Measurements from ENCODE around the gene ESYT2. TPM values are rescaled to one million over a fixed set of nuclear protein-coding genes. Genes with fewer than 3 reads are reported as not detected.

The ESYT2 gene
- total and polyA plus RNA-seq, 4 donors: 4.9 to 31.7 (median 17.2) TPM

- no peak overlapping the region for H3K27ac ChIP-seq (ENCODE audit: low read depth in 1 of 2, low read length in 2 of 2)
- H3K4me3 ChIP-seq (ENCODE audit: low read depth in 1 of 3, low read length in 3 of 3): no peak overlapping the region
- H3K9me3 ChIP-seq (ENCODE audit: control insufficient read depth in 4 of 4, low read length in 3 of 4): no peaks in the 10 kb centered on the region
- no peaks in the 10 kb centered on the region for H3K4me1 ChIP-seq (ENCODE audit: control insufficient read depth in 4 of 4, insufficient read depth in 4 of 4, low read length in 3 of 4)
- H3K27me3 ChIP-seq (ENCODE audit: control insufficient read depth in 4 of 4, insufficient read depth in 4 of 4, low read length in 3 of 4): no peaks in the 10 kb centered on the region
- no peak for DNase-seq (ENCODE audit: low spot score)
- peaks cover 2 to 51% (median 31%) of the 10 kb centered on the region in 4 donors for H3K36me3 ChIP-seq (ENCODE audit: control insufficient read depth in 4 of 4, insufficient read depth in 3 of 4, low read depth in 1 of 4, low read length in 3 of 4)
- no peak overlapping the region for H3K9ac ChIP-seq (ENCODE audit: low read depth in 1 of 2, low read length in 2 of 2)
- WGBS: 96% methylated on average over 16 of the region's 16 CpGs
- TF ChIP-seq SP1 (IDR thresholded peaks at IDR 0.05) (no peak), YY1 (IDR thresholded peaks at IDR 0.05) (no peak), EGR1 (IDR thresholded peaks at IDR 0.05; ENCODE audit: low read depth in 2 of 2) (no peak), JUND (IDR thresholded peaks at IDR 0.05) (no peak), MAX (IDR thresholded peaks at IDR 0.05) (no peak), RAD21 (IDR thresholded peaks at IDR 0.05) (no peak)
These were observed 70.6 kb downstream of the ESYT2 start for GRCh38 chr7:158758586-158759244.

- H3K36me3 ChIP-seq (ENCODE audit: control insufficient read depth in 4 of 4, insufficient read depth in 3 of 4, low read depth in 1 of 4, low read length in 3 of 4): peaks cover 2 to 48% (median 30%) of the 10 kb centered on the region in 4 donors
- no peaks in the 10 kb centered on the region for H3K4me1 ChIP-seq (ENCODE audit: control insufficient read depth in 4 of 4, insufficient read depth in 4 of 4, low read length in 3 of 4)
- no peak overlapping the region for H3K9ac ChIP-seq (ENCODE audit: low read depth in 1 of 2, low read length in 2 of 2)
- DNase-seq (ENCODE audit: low spot score): no peak
- no peak overlapping the region for H3K4me3 ChIP-seq (ENCODE audit: low read depth in 1 of 3, low read length in 3 of 3)
- no peaks in the 10 kb centered on the region for H3K27me3 ChIP-seq (ENCODE audit: control insufficient read depth in 4 of 4, insufficient read depth in 4 of 4, low read length in 3 of 4)
- no peak overlapping the region for H3K27ac ChIP-seq (ENCODE audit: low read depth in 1 of 2, low read length in 2 of 2)
- WGBS: 97% methylated on average over 16 of the region's 16 CpGs
- TF ChIP-seq YY1 (IDR thresholded peaks at IDR 0.05) (no peak), RXRA (IDR thresholded peaks at IDR 0.05) (no peak), RAD21 (IDR thresholded peaks at IDR 0.05) (no peak), EGR1 (IDR thresholded peaks at IDR 0.05; ENCODE audit: low read depth in 2 of 2) (no peak), GABPA (IDR thresholded peaks at IDR 0.05 in 1 of 2, conservative IDR thresholded peaks at IDR 0.05 in 1 of 2) (no peak)
- H3K9me3 ChIP-seq (ENCODE audit: control insufficient read depth in 4 of 4, low read length in 3 of 4): no peaks in the 10 kb centered on the region
These were observed 71.8 kb downstream of the ESYT2 start for GRCh38 chr7:158757404-158757989.

- TF ChIP-seq REST (IDR thresholded peaks at IDR 0.05) (no peak), HNF4A (conservative IDR thresholded peaks at IDR 0.05) (no peak), EGR1 (IDR thresholded peaks at IDR 0.05; ENCODE audit: low read depth in 2 of 2) (no peak), ATF3 (IDR thresholded peaks at IDR 0.05) (no peak), RAD21 (IDR thresholded peaks at IDR 0.05) (no peak), RXRA (IDR thresholded peaks at IDR 0.05) (no peak), NR2F2 (IDR thresholded peaks at IDR 0.05) (no peak), JUND (IDR thresholded peaks at IDR 0.05) (no peak), FOXA2 (IDR thresholded peaks at IDR 0.05) (no peak), SP1 (IDR thresholded peaks at IDR 0.05) (no peak), MAX (IDR thresholded peaks at IDR 0.05) (no peak), GABPA (IDR thresholded peaks at IDR 0.05 in 1 of 2, conservative IDR thresholded peaks at IDR 0.05 in 1 of 2) (no peak)
- Histone ChIP-seq H3K4me3 (ENCODE audit: low read depth in 1 of 3, low read length in 3 of 3) (no peak overlapping the region), H3K9ac (ENCODE audit: low read depth in 1 of 2, low read length in 2 of 2) (no peak overlapping the region), H3K4me1 (ENCODE audit: control insufficient read depth in 4 of 4, insufficient read depth in 4 of 4, low read length in 3 of 4) (no peaks in the 10 kb centered on the region), H3K27ac (ENCODE audit: low read depth in 1 of 2, low read length in 2 of 2) (no peak overlapping the region), H3K27me3 (ENCODE audit: control insufficient read depth in 4 of 4, insufficient read depth in 4 of 4, low read length in 3 of 4) (no peaks in the 10 kb centered on the region), H3K9me3 (ENCODE audit: control insufficient read depth in 4 of 4, low read length in 3 of 4) (no peaks in the 10 kb centered on the region), H3K36me3 (ENCODE audit: control insufficient read depth in 4 of 4, insufficient read depth in 3 of 4, low read depth in 1 of 4, low read length in 3 of 4) (peaks cover 0 to 39% (median 24%) of the 10 kb centered on the region in 4 donors)
- WGBS: 88% methylated on average over 11 of the region's 11 CpGs
- DNase-seq (ENCODE audit: low spot score): no peak
These were observed 74.4 kb downstream of the ESYT2 start for GRCh38 chr7:158754746-158755444.
